Activated naive CD8-positive, alpha-beta T cell treated with anti-CD3 and anti-CD28 coated beads, Interleukin-2, amount 50 U/mL, for 24 hours (primary cell): ENCODE data around the gene CDK9.
A peak's percentile ranks its signal among the peaks of the same experiment; 100 is the strongest.

Experiments used
- ATAC-seq: fragments of 150-1000 bp; cut with Tn5 transposase; one replicate; pipeline ENCODE4 v1.10.0; 2021
- DNase-seq: peaks from one replicate; pipeline ENCODE4 v3.0.0; 2021
- H3K27ac Mint-ChIP-seq: one replicate; pipeline ENCODE4 v1.8.0; 2021; ENCODE audit warnings: mild to moderate bottlenecking, mixed read lengths
- H3K27me3 Mint-ChIP-seq: one replicate; pipeline ENCODE4 v1.8.0; 2021; ENCODE audit warnings: mixed read lengths
- H3K36me3 Mint-ChIP-seq: one replicate; pipeline ENCODE4 v1.8.0; 2021; ENCODE audit warnings: low read depth, mixed read lengths
- H3K4me1 Mint-ChIP-seq: one replicate; pipeline ENCODE4 v1.8.0; 2021; ENCODE audit warnings: mixed read lengths
- H3K4me3 Mint-ChIP-seq: one replicate; pipeline ENCODE4 v1.8.0; 2021; ENCODE audit warnings: mild to moderate bottlenecking, moderate library complexity, mixed read lengths
- H3K9me3 Mint-ChIP-seq: one replicate; pipeline ENCODE4 v1.8.0; 2021; ENCODE audit warnings: mixed read lengths

Gene CDK9

GRCh38 chr9:127785933-127786772 is at the start of gene CDK9:
CDK9 (plus strand) TSS chr9:127786034; CDS start chr9:127786149, 115 bp downstream.
- H3K4me1 Mint-ChIP-seq = peaks cover 76% of the 10 kb centered on the region
- ATAC-seq (peak; percentile 62), DNase-seq (peak; percentile 95)
- peak within 1 kb of the TSS; percentile 95 for H3K27ac Mint-ChIP-seq
- no peaks in the 10 kb centered on the region for H3K27me3 Mint-ChIP-seq
- no peaks in the 10 kb centered on the region for H3K9me3 Mint-ChIP-seq
- H3K4me3 Mint-ChIP-seq = peak within 1 kb of the TSS; percentile 94
- H3K36me3 Mint-ChIP-seq = peaks cover 40% of the 10 kb centered on the region

- no peaks in the 10 kb centered on the region for H3K9me3 Mint-ChIP-seq
- DNase-seq = no peak
- no peak overlapping the region for H3K4me3 Mint-ChIP-seq
- H3K36me3 Mint-ChIP-seq = peaks cover 11% of the 10 kb centered on the region
- ATAC-seq = no peak
- H3K27me3 Mint-ChIP-seq = no peaks in the 10 kb centered on the region
- no peak overlapping the region for H3K27ac Mint-ChIP-seq
- peaks cover 15% of the 10 kb centered on the region for H3K4me1 Mint-ChIP-seq
Measured at GRCh38 chr9:127738666-127739065, 47.2 kb upstream of the CDK9 start.

- ATAC-seq (no peak), DNase-seq (no peak)
- Mint-ChIP-seq H3K27me3 (no peaks in the 10 kb centered on the region), H3K36me3 (peaks cover 11% of the 10 kb centered on the region), H3K9me3 (no peaks in the 10 kb centered on the region), H3K4me3 (no peak overlapping the region), H3K4me1 (peaks cover 6% of the 10 kb centered on the region), H3K27ac (no peak overlapping the region)
Measured at GRCh38 chr9:127739614-127740330, 46.1 kb upstream of the CDK9 start.

DNA sequence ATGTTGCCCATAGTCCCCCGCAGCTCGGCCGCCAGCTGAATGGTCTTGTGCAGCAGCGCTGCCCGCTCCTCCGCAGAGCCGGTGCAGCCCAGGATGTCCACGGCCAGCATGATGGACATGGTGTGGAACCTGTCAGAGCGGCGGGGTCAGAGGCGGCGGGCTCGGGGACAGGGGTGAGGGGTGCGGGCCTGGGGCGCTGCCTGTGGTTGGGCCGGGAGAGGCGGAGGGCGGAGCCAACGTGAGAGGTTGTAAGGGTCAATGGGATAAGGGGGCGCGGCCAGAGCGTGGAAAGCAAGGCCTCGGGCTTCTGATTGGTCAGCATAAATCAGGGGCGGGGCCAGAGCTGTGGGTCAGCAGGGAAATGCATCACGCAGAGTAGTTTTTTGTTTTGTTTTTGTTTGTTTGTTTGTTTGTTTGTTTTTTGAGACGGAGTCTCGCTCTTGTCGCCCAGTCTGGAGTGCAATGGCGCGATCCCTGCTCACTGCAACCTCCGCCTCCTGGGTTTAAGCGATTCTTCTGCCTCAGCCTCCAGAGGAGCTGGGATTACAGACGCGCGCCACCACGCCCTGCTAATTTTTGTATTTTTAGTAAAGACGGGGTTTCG is 43.9 kb upstream of the CDK9 start:
- Mint-ChIP-seq H3K27me3 (no peaks in the 10 kb centered on the region), H3K9me3 (no peaks in the 10 kb centered on the region), H3K27ac (no peak overlapping the region), H3K4me3 (no peak overlapping the region), H3K36me3 (peaks cover 11% of the 10 kb centered on the region), H3K4me1 (peaks cover 6% of the 10 kb centered on the region)
- DNase-seq (no peak), ATAC-seq (no peak)

GRCh38 chr9:127742435-127743088 is 43.3 kb upstream of the CDK9 start:
- H3K36me3 Mint-ChIP-seq = peaks cover 14% of the 10 kb centered on the region
- no peak overlapping the region for H3K27ac Mint-ChIP-seq
- peak; percentile 31 for ATAC-seq
- no peaks in the 10 kb centered on the region for H3K27me3 Mint-ChIP-seq
- H3K9me3 Mint-ChIP-seq = no peaks in the 10 kb centered on the region
- H3K4me1 Mint-ChIP-seq = peaks cover 12% of the 10 kb centered on the region
- no peak overlapping the region for H3K4me3 Mint-ChIP-seq
- no peak for DNase-seq

- ATAC-seq (no peak), DNase-seq (no peak)
- Mint-ChIP-seq H3K27ac (no peak overlapping the region), H3K27me3 (no peaks in the 10 kb centered on the region), H3K4me3 (no peak overlapping the region), H3K9me3 (no peaks in the 10 kb centered on the region), H3K4me1 (peaks cover 16% of the 10 kb centered on the region), H3K36me3 (peaks cover 18% of the 10 kb centered on the region)
Measured at GRCh38 chr9:127744398-127745110, 41.3 kb upstream of the CDK9 start.

DNA sequence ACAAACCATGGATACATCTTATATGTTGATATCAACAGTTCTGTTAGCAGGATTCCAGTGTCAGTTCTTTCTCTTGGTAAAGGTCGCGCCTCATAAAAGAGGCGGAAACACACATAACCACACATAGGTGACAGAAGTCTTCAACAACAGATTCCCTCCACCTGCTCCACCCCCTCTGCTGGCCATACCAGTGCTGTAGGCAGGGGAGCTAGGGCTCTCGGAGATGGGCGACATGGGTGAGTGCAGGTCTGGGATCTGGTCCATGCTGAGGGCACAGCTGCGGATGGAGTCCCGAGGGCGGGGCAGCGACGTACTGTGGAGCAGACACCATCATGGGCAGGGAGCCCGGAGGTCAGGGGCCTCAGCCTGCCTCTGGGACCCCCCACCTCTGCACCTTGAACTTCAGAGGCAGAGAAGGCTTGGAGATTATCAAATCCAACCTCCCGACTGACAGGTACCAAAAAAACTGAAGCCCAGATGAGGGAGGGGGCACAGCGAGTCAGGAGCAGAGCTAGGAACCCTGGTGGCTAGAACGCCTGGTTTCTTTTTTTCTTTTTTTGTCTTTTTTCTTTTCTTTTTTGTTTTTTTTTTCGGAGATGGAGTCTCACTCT is 38.8 kb upstream of the CDK9 start:
- H3K27me3 Mint-ChIP-seq = no peaks in the 10 kb centered on the region
- H3K27ac Mint-ChIP-seq = no peak overlapping the region
- H3K4me3 Mint-ChIP-seq = no peak overlapping the region
- DNase-seq = no peak
- no peaks in the 10 kb centered on the region for H3K9me3 Mint-ChIP-seq
- peaks cover 16% of the 10 kb centered on the region for H3K4me1 Mint-ChIP-seq
- H3K36me3 Mint-ChIP-seq = peaks cover 21% of the 10 kb centered on the region
- peak; percentile 71 for ATAC-seq

DNA sequence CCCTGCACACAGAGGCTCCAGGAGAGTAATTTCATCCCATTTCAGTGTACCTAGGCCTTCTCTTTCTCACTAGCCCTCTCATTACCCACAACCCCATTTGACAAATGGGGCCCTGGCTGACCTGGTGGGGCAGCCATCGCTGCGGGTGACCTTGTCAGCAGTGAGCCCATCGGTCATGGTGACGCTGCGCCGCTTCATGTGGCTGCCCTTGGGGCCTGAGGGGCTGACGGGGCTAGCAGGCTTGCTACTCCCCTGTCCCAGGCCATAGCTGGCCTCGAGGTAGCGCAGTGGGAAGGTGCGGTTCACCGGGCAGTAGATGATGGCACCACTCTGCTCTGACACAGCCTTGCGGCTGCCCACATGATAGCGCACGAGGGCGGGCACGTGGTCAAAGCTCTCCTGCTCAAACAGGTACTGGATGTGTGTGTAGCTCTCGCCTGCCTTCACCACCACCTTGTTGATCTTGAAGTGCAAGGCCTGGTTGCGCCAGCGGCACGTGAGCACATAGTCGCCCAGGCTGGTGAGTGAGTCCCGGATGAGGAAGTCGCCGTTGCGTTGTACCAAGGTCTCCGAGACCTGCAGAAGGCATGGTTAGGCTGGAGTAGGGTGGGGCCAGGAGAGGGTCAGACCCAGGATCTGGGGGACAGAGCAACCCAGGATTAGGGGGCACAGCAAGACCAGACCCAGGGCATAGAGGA is 36.6 kb upstream of the CDK9 start:
- no peaks in the 10 kb centered on the region for H3K27me3 Mint-ChIP-seq
- no peak overlapping the region for H3K27ac Mint-ChIP-seq
- peaks cover 16% of the 10 kb centered on the region for H3K4me1 Mint-ChIP-seq
- no peak overlapping the region for H3K4me3 Mint-ChIP-seq
- H3K9me3 Mint-ChIP-seq = no peaks in the 10 kb centered on the region
- H3K36me3 Mint-ChIP-seq = peaks cover 18% of the 10 kb centered on the region
- no peak for DNase-seq
- no peak for ATAC-seq

- H3K27ac Mint-ChIP-seq = no peak overlapping the region
- DNase-seq = no peak
- H3K27me3 Mint-ChIP-seq = no peaks in the 10 kb centered on the region
- no peak for ATAC-seq
- no peak overlapping the region for H3K4me3 Mint-ChIP-seq
- H3K9me3 Mint-ChIP-seq = no peaks in the 10 kb centered on the region
- peaks cover 18% of the 10 kb centered on the region for H3K36me3 Mint-ChIP-seq
- peaks cover 14% of the 10 kb centered on the region for H3K4me1 Mint-ChIP-seq
Measured at GRCh38 chr9:127751269-127752054, 34.4 kb upstream of the CDK9 start.

DNA sequence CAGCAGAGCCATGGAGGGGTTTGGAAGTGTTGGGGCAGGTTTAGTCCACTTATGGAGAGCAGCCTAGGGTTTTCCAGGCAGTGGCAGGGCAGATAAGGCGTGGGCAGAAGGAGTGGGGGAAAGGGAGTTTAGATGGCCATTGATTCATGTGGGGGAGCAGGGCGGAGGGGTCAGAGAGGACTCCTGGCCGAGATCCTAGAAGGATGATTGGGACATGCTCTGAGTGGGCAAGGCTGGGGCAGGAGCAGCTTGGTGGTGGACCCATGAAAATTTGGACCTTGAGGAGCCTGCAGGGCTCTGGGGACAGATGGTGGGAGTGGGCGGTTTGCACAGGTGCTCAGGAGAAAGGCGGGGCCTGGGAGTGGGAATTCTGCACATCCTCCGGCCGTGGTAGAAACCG is 32.7 kb upstream of the CDK9 start:
- no peak for ATAC-seq
- Mint-ChIP-seq H3K27me3 (no peaks in the 10 kb centered on the region), H3K4me1 (peaks cover under 1% of the 10 kb centered on the region), H3K36me3 (peaks cover 9% of the 10 kb centered on the region), H3K4me3 (no peak overlapping the region), H3K27ac (no peak overlapping the region), H3K9me3 (no peaks in the 10 kb centered on the region)
- no peak for DNase-seq

DNA sequence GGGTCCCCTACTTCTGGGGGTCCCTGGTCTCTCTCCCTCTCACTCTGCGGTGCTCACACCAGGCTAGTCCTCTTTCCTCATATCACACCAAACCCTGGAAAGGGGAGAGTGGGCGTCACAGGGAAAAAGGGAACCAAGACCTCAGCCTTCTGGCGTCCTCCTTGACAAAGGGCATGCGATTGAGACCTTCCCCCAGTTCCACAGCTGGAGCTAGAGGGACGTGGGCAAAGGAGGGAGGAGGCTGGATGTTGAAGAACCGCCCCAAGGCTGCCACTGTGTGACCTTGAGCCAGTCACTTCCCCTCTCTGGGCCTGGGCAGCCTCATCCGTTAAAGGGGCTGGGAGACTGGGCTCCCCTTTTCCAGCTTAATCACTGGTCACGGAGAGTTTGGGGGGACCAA is 32.2 kb upstream of the CDK9 start:
- no peak overlapping the region for H3K4me3 Mint-ChIP-seq
- DNase-seq (no peak), ATAC-seq (no peak)
- H3K27ac Mint-ChIP-seq = no peak overlapping the region
- H3K36me3 Mint-ChIP-seq = peaks cover 7% of the 10 kb centered on the region
- H3K27me3 Mint-ChIP-seq = no peaks in the 10 kb centered on the region
- no peaks in the 10 kb centered on the region for H3K9me3 Mint-ChIP-seq
- no peaks in the 10 kb centered on the region for H3K4me1 Mint-ChIP-seq

DNA sequence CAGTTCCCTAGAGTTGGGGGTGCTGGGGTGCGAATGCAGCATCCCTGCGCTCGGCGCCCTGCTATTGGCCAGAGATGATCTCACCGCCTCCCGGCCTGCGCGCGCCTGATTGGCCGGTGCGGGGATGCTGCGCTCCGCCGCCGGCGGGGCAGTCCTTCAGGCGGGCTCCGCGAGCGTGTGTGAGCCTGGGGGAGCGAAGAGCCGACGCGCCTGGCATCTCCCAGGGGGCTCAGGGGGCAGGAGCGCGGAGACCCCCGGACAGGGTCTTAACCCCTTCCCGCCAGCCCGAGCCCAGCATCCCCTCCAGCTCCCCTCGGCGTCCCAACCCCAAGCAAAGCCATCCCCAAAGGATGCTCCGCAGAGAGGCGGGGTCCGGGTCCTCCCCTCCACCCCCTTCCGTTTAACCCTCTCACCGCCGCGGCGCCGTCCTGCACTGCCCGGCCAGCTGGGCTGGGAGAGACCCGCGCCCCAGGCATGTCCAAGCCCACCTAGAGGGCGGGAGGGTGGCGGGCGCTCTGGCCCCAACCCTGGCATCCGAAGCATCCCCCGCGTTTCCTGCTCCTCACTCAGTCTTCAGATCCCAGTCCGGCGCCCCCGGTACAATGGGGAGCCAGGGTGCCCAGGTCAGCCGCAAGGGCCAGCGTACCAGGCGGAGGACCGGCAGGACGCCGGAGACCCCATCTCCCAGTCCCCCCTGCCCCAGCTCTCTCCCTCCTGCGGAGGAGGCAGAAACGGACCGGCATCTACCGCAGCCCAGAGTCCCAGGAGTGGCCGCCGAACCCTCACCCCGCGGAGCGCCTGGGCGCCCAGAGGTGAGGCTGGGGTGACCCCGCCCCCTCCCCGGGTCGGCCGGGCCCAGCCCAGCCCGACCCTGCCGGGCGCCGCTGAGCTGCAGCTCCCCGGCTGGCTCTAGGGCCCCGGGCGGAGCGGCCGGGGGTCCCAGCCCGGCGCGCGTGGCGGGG is 31.5 kb upstream of the CDK9 start:
- ATAC-seq (no peak), DNase-seq (no peak)
- H3K36me3 Mint-ChIP-seq = peaks cover 4% of the 10 kb centered on the region
- peaks cover 2% of the 10 kb centered on the region for H3K4me1 Mint-ChIP-seq
- H3K27me3 Mint-ChIP-seq = no peaks in the 10 kb centered on the region
- no peak overlapping the region for H3K27ac Mint-ChIP-seq
- H3K4me3 Mint-ChIP-seq = no peak overlapping the region
- no peaks in the 10 kb centered on the region for H3K9me3 Mint-ChIP-seq
